HCT116 (cell line): ENCODE measurements around the gene BCL11B.

Experiments used
- CTCF ChIP-seq, 3 experiments: fragments of 200-600 bp in 1 of 3; sonication (generic) in 1 of 3; IDR thresholded peaks in 2 of 3; conservative IDR thresholded peaks in 1 of 3; 2 replicates each; pipeline ENCODE4 v1.5.1; 2012 to 2017; ENCODE audit warnings: low read depth in 2 of 3, low read length in 2 of 3, antibody characterized with exemption in 1 of 3, borderline replicate concordance in 1 of 3, control low read depth in 1 of 3, mild to moderate bottlenecking in 1 of 3, mixed read lengths in 1 of 3, mixed run types in 1 of 3, moderate library complexity in 1 of 3; ENCODE audit not compliant: insufficient read depth in 1 of 3
- EZH2phosphoT487 ChIP-seq: fragments of 200-600 bp; IDR thresholded peaks from 2 replicates; pipeline ENCODE4 v1.6.1; 2018; ENCODE audit warnings: antibody characterized with exemption, borderline replicate concordance
- POLR2A ChIP-seq: IDR thresholded peaks from 2 replicates; pipeline ENCODE4 v1.7.0; 2011; ENCODE audit warnings: borderline replicate concordance; ENCODE audit not compliant: insufficient read depth, insufficient read length; ENCODE audit errors: extremely low read depth

DNA sequence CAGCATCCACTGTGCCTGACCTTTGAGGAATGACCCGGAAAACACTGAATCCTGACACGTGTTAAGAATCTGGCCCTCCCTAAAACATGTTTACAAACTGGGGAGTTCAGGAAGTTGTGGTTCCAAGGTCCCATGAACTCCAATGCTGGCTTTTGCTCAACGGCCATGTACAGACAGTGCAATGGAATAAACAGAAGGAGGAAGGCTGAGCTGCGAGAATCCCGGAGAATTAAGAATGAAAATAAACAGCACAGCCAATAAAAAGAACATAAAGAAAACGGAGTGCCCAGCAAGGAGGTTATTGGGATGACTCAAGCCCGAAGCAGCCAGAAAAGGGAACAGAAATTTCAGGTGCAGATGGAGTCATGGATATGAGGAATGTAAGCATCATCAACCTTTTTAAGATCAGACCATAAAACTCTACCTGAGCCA is 32.3 kb downstream of the BCL11B start:
- TF ChIP-seq POLR2A: no peak
- TF ChIP-seq EZH2phosphoT487: no peak
- TF ChIP-seq CTCF (IDR thresholded peaks at IDR 0.05 in 2 of 3, conservative IDR thresholded peaks at IDR 0.05 in 1 of 3; ENCODE audit: borderline replicate concordance in 1 of 3, insufficient read depth in 1 of 3, low read depth in 2 of 3, low read length in 2 of 3): no peak
